ENCODE measurements around the gene ADRA2A. TPM values are rescaled to one million over a fixed set of nuclear protein-coding genes. Genes with fewer than 3 reads are reported as not detected.

ADRA2A gene
- total RNA-seq, 6 experiments from 2014 or later: 0.22 to 0.99 (median 0.51) TPM

DNA sequence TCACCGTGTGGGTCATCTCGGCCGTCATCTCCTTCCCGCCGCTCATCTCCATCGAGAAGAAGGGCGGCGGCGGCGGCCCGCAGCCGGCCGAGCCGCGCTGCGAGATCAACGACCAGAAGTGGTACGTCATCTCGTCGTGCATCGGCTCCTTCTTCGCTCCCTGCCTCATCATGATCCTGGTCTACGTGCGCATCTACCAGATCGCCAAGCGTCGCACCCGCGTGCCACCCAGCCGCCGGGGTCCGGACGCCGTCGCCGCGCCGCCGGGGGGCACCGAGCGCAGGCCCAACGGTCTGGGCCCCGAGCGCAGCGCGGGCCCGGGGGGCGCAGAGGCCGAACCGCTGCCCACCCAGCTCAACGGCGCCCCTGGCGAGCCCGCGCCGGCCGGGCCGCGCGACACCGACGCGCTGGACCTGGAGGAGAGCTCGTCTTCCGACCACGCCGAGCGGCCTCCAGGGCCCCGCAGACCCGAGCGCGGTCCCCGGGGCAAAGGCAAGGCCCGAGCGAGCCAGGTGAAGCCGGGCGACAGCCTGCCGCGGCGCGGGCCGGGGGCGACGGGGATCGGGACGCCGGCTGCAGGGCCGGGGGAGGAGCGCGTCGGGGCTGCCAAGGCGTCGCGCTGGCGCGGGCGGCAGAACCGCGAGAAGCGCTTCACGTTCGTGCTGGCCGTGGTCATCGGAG, 1.8 kb downstream of the ADRA2A start:
- TF ChIP-seq POLR2A (IDR thresholded peaks at IDR 0.05): no peak
- TF ChIP-seq, protein P1, sequence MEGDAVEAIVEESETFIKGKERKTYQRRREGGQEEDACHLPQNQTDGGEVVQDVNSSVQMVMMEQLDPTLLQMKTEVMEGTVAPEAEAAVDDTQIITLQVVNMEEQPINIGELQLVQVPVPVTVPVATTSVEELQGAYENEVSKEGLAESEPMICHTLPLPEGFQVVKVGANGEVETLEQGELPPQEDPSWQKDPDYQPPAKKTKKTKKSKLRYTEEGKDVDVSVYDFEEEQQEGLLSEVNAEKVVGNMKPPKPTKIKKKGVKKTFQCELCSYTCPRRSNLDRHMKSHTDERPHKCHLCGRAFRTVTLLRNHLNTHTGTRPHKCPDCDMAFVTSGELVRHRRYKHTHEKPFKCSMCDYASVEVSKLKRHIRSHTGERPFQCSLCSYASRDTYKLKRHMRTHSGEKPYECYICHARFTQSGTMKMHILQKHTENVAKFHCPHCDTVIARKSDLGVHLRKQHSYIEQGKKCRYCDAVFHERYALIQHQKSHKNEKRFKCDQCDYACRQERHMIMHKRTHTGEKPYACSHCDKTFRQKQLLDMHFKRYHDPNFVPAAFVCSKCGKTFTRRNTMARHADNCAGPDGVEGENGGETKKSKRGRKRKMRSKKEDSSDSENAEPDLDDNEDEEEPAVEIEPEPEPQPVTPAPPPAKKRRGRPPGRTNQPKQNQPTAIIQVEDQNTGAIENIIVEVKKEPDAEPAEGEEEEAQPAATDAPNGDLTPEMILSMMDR (IDR thresholded peaks at IDR 0.05): no peak

DNA sequence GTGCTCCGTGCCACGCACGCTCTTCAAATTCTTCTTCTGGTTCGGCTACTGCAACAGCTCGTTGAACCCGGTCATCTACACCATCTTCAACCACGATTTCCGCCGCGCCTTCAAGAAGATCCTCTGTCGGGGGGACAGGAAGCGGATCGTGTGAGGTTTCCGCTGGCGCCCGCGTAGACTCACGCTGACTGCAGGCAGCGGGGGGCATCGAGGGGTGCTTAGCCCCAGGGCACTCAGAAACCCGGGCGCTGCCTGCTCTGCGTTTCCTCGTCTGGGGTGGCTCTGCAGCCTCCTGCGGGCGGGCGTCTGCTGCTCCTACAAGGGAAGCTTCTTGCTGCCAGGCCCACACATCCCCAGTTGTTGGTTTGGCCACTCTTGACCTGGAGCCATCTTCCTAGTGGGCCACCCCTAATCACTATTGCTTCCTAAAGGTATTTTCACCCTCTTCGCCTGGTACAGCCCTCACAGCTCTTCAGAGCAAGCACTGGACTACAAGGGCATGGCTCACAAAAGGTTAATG, 2.5 kb downstream of the ADRA2A start:
- Histone ChIP-seq H3K27ac (no peak overlapping the region), H3K36me3 (no peaks in the 10 kb centered on the region), H3K9me3 (no peaks in the 10 kb centered on the region), H3K4me1 (peaks cover 0 to 24% (median 6%) of the 10 kb centered on the region in 4 donors), H3K4me3 (no peak overlapping the region), H3K27me3 (peaks cover 0 to 15% of the 10 kb centered on the region in 2 donors)
- 72% methylated on average over 6 of the region's 28 CpGs for WGBS (ENCODE audit: insufficient coverage, low coverage, low lambda C conversion rate, missing lambda C conversion rate)
- DNase-seq: no peak
- ATAC-seq: no peak
- intact Hi-C loops (cut with DNase I): no loop called here
- TF ChIP-seq, protein P1 (IDR thresholded peaks at IDR 0.05): no peak
- no peak for TF ChIP-seq POLR2A (IDR thresholded peaks at IDR 0.05)

More for the DNA sequence above, 1.8 kb downstream of the ADRA2A start:
- ATAC-seq: no peak
- no peaks in the 10 kb centered on the region for H3K36me3 ChIP-seq
- 19% methylated on average over 14 of the region's 104 CpGs for WGBS (ENCODE audit: insufficient coverage, low coverage, low lambda C conversion rate, missing lambda C conversion rate)
- H3K9me3 ChIP-seq: no peaks in the 10 kb centered on the region
- H3K4me3 ChIP-seq: no peak overlapping the region
- peaks cover 0 to 24% (median 6%) of the 10 kb centered on the region in 4 donors for H3K4me1 ChIP-seq
- intact Hi-C loops (cut with DNase I): no loop called here
- peaks cover 0 to 15% of the 10 kb centered on the region in 2 donors for H3K27me3 ChIP-seq
- H3K27ac ChIP-seq: no peak overlapping the region
- no peak for DNase-seq

DNA sequence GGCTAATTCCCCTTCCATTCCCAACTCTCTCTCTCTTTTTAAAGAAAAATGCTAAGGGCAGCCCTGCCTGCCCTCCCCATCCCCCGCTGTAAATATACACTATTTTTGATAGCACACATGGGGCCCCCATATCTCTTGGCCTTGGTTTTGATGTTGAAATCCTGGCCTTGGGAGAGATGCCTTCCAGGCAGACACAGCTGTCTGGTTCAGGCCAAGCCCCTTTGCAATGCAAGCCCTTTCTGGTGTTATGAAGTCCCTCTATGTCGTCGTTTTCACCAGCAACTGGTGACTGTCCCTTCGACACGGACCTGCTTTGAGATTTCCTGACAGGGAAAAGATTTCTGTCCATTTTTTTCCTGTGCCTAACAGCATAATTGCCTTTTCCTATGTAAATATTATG, 3.0 kb downstream of the ADRA2A start:
- no peak overlapping the region for H3K27ac ChIP-seq
- intact Hi-C loops (cut with DNase I): no loop called here

DNA sequence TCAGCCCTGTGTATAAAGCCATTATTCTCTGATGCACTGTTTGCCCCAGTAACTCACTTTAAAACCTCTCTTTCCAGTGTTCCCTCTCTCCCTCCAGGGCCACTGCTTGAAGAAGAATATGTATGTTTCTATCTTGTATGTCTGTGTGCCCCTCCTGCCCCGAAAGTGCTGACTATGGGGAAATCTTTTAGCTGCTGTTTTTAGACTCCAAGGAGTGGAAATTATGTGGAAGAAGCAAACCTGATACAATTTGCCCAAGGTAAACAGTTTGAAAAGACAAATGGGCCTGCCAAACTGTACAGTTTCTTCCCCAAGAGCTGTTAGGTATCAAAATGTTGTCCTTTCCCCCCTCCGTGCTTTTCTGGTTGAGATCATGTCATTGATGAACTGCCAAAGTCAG, 3.4 kb downstream of the ADRA2A start:
- Histone ChIP-seq H3K27me3 (peaks cover 0 to 15% of the 10 kb centered on the region in 2 donors), H3K4me3 (no peak overlapping the region), H3K27ac (no peak overlapping the region), H3K36me3 (no peaks in the 10 kb centered on the region), H3K9me3 (no peaks in the 10 kb centered on the region), H3K4me1 (peaks cover 0 to 24% (median 6%) of the 10 kb centered on the region in 4 donors)
- intact Hi-C loops (cut with DNase I): no loop called here
- 49% methylated on average over 2 of the region's 2 CpGs for WGBS (ENCODE audit: insufficient coverage, low coverage, low lambda C conversion rate, missing lambda C conversion rate)
- ATAC-seq (no peak), DNase-seq (no peak)
- TF ChIP-seq, protein P1 (IDR thresholded peaks at IDR 0.05): no peak
- TF ChIP-seq POLR2A (IDR thresholded peaks at IDR 0.05): no peak

More for the DNA sequence above, 3.0 kb downstream of the ADRA2A start:
- Histone ChIP-seq H3K9me3 (no peaks in the 10 kb centered on the region), H3K4me3 (no peak overlapping the region), H3K4me1 (peaks cover 0 to 24% (median 6%) of the 10 kb centered on the region in 4 donors), H3K27me3 (peaks cover 0 to 15% of the 10 kb centered on the region in 2 donors), H3K36me3 (no peaks in the 10 kb centered on the region)
- ATAC-seq: no peak
- WGBS (ENCODE audit: insufficient coverage, low coverage, low lambda C conversion rate, missing lambda C conversion rate): 69% methylated on average over 4 of the region's 5 CpGs
- no peak for DNase-seq
- TF ChIP-seq POLR2A (IDR thresholded peaks at IDR 0.05): no peak
- TF ChIP-seq, protein P1 (IDR thresholded peaks at IDR 0.05): no peak
